HL-60/S4 treated with retinoic acid at 250 ng/mL for 4 days and 3 days (cell line): ENCODE measurements around the gene PLOD2.

Source experiments
- in situ Hi-C: fragments of 300-500 bp; cut with MboI; formaldehyde crosslinking; loops from 2 replicates; pipeline ENCODE4 v1.7.0; 2022; ENCODE audit warnings: low sequenced_read_pairs

PLOD2 gene

DNA sequence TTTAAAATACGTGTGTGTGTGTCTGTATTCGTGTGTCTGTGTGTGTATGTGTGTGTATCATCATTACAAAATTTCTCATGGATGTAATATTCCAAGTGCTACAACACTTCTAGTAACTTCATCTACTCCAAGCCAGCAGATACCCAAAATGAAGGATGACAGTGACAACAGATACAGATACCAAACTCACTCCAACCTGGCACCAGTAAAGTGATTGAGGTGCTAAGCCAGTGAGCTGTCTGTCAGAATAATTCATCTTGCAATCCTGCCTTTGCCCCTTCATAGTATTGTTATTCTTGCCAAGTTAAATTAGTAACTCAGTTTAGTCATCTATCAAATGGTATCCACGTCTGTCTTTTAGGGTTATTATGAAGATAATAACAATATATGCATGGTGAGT, 58.1 kb downstream of the PLOD2 start:
- in situ Hi-C loops, result no loop called here

DNA sequence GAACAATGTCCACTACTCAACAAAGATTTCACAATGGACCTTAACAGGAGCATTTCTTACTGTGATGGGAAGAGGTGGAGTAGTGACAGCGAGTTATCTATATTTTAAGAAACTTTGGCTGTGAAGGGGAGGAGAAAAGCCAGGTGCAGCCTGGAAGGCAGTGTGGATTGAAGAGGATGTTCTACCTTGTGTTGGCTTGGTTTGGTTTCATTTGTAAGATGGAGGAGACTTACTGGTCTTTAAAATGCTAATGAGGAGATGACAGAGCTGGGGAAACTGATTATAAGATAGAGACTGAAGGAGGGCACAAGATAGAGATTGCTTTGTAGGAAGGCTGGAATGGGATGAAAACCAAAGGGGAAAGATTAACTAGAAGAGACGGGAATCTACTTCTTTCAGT, 59.4 kb downstream of the PLOD2 start:
- in situ Hi-C loops, result no loop called here

DNA sequence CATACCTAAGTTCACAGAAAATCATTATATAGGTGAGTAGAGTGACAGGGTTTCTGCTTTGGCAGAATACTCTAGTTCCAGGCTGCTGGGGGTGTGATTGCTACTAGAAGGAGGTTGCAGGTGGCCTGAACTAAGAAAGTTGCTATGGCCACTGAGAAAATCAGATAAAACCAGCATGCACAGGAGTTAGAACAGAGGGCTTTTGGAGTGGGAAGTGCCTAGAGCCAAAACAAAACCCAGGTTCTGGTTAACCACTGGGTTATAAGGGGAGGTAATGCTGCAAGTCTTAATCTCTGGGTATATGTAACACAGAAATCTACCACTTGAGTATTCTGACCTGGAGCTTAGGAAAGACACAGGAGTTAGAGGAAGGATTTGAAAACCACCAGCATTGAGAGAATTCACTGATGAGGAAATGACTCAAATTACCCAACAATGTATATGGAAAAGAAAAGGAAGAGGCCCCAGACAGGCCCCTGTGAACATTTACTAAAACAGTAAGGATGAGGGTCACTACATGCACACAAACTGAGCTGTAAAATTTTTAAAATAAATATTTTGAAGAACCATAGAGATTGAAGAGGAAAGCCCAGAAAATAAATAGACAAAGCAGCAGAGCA, 60.0 kb downstream of the PLOD2 start:
- in situ Hi-C loops, result no loop called here

DNA sequence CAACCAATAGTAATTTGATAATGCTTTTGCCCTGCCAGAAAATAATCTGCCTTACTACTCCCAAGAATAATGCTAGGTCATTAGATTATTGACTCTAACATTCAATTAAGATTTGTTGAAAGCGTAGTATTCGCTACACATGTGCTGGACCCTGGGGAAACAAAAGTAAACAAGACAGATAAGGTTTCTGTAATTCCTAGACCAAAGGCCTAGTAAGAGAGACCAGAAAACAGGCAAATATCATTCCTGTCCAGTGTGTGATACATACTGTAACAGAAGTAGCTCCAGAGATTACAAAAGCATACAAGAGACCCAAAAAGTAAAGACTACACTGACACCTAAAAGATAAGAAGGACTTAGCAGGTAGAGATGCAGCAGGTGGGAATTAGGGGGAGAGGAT, 60.8 kb downstream of the PLOD2 start:
- in situ Hi-C loops, result no loop called here

DNA sequence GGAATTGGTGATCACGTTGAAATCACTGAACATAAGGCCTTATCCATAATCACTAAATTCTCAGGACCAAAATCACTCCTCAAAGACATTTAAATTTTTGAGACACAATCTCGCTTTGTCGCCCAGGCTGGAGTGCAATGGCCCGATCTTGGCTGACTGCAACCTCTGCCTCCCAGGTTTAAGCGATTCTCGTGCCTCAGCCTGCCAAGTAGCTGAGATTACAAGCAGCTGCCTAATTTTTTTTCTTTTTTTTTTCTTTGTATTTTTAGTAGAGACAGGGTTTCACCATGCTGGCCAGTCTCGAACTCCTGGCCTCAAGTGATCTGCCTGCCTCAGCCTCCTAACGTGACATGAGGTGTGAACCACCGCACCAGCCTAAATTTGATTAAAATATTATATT, 61.7 kb downstream of the PLOD2 start:
- in situ Hi-C loops, result no loop called here

DNA sequence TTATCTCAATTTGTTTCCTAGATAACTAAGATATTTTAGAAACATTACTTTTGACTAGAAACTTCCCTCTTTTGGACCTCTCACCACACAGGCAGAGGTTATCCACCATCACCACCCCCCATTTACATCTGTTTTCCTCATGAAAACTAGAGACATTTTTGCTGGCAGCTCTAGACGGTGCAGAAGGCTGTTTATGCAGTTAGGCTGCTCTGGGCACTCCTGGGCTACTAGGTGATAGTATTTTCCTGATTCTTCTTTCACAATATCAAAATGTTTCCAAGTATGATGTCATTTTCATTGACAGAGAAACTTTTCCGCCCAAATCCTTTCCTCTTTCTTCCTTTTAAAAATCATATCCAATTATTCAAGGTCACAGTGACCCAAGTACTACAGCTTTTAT, 67.1 kb downstream of the PLOD2 start:
- in situ Hi-C loops, result no loop called here

DNA sequence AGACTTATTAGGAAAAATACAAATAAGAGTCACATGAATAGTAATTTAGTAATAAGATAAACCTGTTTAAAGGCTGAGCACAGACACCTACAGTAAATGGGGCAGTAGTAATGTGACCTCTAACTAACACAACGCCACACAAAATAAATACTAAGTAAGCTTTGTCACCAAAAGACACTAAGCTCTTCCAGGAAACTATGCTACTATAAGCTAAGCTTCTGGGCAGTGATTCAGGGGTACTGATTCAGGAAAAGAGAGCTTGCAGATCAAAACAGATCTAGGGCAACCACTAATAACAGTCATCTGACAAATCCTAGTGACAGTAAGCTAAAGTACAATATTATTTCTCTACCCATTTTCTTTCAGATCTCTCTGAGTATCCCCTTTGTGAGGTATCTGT, 68.8 kb downstream of the PLOD2 start:
- in situ Hi-C loops, result no loop called here

DNA sequence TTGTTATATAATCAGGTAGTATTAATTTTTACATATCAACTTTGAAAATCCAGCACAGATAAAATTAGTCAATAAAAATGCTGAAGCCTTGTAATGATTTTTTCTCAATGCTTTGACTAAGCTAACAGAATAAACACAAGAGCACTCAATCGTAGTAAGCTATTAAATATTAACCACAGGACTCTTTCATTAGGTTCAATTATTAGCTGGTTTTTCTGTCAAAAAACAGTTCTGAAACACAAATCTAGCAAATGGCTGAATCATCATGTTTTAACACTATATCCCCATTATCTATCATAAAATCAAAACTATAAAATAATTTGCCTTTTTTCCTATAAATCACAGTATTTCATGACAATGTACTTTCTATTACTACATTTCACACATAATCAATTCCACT, 69.6 kb downstream of the PLOD2 start:
- in situ Hi-C loops, result no loop called here

DNA sequence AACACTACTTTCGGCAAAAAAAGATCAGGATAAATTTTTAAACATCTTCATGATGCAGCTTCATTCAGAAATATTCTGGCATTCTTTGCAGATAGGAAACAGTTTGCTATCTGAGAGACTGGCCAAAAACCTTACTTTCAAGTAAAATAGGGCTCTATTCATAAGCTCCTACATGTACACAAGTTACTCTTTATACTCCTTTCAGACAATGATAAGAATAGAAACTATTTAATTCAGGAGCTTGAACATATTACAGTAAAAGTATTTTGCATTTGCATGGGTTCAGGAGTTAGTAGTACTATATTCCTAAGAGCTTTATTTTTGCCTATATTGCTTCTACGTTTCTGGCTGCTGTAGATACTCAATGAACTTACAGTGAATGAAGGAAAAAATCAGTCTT, 70.5 kb downstream of the PLOD2 start:
- in situ Hi-C loops, result no loop called here

DNA sequence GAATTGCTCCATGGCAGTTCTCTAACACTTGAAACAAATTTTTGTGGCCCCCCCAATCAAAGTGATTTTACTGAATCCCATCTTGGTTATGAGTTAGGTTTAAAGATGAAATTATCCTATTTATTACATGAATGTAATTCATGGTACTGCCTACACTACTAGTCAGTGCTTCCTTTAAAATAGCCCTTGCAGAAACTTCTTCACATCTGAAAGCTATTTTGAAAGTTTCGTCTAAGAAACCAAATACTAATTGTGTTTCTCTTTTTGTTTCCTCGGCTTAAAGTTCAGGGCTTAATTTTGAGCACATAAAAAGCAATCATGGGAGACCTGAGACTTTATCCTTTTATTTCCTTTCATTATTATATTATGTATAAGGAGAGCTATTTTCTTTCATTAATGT, 72.1 kb downstream of the PLOD2 start:
- in situ Hi-C loops, result no loop called here

DNA sequence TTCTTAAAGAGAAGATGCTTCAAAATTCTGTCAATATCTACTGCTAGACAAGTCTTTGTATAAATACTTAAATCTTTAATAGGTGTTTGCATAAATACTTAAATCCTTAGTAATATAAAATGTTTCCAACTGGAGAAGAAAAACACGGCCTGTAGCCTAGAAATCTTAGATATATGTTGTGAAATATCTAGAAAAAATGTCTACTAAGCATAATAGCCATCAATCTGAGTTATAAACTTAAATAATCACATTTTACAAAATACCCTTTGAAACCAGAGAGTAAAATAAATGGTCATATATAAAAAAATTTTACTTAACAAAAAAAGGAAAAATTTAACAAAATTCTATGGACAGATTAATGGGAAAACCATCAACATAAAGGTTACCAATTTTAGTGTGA, 73.9 kb downstream of the PLOD2 start:
- in situ Hi-C loops, result no loop called here

DNA sequence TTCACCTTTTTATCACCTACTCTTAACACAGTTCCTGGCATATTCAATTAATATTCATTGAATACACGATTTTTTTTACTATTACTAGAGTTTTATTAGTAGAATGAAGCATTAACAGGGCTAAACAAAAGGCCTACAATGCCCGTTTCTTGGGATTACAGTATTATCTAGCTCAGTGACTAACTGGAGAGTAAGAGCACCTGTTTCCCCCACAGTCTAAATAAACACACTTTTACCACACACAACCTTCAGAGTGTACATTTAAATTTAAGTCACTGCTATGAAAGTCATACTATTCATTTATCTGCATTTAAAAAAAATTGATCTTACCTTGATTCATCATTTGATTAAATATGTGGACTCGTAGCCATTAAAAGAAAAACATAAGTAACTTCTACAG, 74.8 kb downstream of the PLOD2 start:
- in situ Hi-C loops, result no loop called here

DNA sequence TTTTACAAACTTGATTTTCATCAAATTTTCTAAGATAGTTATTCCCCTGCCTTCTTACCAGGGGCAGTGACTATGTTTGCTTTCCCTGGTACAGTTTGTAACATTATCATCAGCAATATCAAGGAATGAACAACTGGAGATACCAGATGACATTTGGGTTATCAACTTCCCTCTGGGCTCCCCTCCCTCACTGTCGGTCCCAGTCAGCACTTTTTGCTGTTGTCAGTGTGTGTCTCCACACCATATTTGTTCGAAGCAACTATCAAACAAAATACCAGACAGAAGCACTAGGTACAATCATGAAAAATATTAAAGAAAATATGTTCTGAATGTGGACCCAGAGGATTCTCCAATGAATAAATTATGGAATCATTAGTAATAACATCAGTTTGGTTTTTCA, 75.3 kb downstream of the PLOD2 start:
- in situ Hi-C loops, result no loop called here

DNA sequence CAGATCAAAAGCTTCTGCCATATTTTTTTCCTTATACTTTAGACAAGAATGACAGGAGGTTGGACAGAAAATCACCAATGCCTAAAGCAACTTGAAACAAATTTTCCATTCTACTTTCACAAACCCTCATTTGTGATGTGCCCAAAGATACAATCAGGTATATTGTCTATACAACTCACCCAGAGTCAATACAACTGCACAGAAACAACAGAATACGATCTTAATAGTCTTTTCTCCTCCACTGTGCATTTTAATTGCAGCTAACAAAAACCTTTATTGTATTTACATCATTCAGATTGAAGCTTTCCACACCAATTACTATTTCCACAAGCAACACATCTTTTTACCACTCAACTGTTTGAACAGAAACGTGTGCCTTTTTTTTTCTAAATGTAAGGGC, 80.4 kb downstream of the PLOD2 start:
- in situ Hi-C loops, result no loop called here

DNA sequence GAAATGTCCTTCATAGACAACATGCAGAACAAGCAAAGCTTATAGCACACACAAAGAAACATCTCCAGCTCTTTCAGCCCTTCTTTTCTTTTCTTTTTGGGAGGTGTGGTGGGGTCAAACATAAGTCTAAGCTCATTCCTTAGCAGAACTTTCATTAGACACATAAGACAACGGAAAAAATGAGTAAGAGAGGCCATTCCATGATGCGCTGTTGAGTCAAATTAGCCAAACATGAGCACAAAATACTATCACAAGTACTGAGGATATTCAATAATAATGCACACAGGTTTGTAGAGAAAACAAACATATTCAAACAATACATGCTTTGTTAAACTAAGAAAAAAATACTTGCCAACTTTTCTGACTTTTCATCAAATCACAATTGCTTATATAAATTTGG, 83.0 kb downstream of the PLOD2 start:
- in situ Hi-C loops, result no loop called here

DNA sequence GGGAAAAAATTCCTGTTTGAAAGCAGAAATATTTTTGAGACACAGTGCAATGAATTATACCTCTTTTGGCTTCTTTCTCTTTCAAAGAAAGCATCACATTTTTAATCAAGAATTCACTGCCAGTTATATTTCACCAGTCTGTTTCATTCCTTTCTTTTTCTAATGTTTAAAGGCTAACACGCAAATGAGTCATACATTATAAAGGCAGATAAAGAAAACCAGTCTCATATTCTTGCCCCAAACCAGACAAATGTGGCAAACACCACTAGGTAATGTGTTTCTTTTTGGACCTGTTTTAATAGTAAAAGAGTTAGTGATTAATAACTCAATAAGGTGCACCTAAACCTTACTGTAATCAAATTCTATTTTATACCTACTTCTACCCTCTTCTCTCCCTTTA, 83.8 kb downstream of the PLOD2 start:
- in situ Hi-C loops, result no loop called here

DNA sequence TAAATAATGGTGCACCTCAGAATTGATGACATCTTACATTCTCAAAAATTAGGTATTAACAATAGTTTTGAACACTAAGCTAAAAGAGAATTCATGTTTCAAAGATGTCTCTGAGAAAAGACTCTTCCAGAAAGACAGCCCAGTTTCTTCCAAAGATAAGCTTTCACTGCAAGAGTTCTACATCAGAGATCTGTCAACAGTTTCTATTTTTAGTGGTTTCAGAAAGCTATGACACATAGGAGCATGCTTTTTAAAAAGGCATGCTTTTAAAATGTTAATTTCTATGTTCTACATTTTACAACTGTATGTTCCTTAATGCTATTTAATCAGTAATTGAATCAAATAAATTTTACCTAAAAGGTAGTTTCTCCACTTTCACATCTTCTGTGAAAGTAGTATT, 88.2 kb downstream of the PLOD2 start:
- in situ Hi-C loops, result no loop called here

DNA sequence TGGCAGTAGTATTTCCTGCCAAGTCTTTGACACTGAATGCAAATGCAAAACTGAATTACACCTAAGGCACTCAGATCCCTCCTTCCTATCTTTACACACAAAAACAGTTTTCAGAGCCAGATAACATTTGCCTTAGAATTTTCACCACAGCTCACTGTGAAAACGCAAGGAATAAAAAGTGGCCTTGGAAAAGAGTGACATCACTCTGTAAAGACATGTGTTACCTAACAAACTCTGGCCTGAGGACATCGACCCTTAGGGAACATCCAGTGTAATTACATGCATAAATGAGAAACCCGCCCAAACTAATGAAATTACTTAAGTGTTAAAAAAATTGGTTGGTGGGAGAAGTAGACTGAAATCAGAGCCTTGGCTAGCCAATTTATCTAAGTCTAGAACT, 88.9 kb downstream of the PLOD2 start:
- in situ Hi-C loops, result no loop called here

DNA sequence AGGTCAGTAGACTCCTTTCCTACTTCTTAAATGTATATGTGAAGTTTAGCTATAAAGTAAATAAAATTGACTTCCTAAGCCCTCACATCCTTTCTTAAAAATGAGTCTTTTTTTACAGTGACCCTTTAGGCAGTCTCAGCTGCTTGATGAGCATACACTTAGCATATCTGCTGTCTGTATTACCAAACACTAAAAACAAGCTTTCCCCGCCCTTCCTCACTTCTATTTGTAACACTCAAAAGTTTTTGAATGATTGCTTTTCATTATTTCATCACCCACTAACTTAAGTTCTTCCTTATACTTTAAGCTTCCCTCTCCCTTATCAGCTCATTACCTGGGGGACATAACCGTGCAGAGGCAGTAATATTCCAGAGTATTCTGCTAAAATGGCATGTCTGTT, 89.4 kb downstream of the PLOD2 start:
- in situ Hi-C loops, result no loop called here

DNA sequence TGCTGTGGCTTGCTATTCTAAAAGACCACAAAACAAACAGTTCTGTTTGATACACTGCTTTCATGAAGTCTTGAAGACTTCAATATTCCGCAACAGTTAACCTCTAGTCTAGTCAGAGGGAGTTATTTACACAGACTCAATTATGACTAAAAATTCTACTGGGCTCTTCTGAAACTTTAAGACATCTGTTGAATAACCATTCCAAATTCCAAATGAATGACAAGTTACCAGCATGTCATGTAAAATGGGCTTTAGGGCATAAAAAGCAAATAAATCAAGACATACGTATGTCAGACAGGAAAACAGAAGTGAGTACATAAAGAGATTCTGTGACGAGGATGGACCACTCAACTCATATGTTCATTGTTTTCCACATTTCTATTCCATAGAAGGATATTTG, 93.9 kb downstream of the PLOD2 start:
- in situ Hi-C loops, result no loop called here

DNA sequence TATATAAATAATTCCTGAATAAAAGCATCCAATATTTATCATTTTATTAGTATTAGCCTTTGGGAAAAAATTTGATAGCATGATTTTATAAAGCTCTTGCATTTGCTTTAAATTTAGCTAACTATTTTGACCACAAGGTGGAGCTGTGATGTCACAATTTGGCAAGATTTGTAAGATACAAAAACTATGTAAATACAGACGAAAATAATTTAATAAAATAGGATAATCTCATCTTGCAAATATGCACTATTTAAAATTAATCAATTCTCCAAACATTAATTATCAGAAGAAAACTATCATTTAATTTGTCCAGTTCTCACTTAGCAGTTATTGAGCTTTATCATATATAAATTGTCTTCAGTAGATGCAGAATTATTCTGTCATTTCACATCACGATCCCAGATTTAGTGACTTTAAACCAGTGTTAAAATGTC, 95.4 kb downstream of the PLOD2 start:
- in situ Hi-C loops, result no loop called here

DNA sequence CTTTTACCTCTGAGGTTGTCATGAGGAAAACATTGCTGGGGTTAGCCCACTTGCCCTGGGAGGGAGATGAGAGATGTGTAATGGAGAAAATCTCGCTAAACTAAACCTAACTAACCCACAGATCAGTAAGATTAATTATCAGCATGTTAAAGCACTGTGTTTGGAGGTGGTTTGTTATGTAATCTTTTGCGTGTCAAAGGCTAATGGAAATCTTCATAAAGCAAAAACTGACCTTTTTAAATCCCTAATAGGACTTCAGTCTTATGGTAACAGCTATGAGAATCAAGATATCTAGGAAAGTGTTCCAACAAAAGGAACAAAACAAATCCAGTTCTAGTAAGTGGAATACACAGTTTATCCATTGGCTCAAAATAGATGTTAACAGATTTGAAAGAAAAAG, 102.7 kb downstream of the PLOD2 start:
- in situ Hi-C loops, result no loop called here

DNA sequence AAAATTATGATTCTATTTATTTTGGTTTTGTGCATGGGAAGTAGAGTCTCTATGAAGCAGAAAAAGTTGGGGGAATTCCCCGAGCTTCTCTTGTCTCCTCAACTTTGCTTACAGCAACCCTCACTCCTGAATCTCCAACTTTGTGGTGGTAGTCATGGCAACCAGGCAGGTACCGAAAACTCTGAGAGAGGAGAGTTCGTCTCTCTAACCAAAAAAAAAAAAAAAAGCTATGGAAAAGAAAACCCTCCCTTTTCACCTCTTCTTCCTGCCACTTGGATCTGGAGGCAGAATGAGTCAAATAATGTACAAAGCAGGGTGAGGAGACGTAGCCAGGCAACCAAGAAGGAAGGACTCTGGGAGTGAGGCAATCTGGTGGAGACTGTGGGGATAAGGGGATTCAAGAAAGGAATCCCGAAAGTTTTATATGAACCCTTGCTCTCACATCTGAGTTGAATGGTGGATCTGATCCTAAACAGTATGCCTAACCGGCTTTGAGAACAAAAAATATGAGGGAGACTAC, 108.1 kb downstream of the PLOD2 start:
- in situ Hi-C loops, result no loop called here
